Superior temporal gyrus (tissue), 1 donor: ENCODE results near the gene DCX.
"Not testable (repeated sequence)": the region's sequence is repeated elsewhere in the genome, so short reads cannot be mapped to it uniquely, and the experiment has no call there.

Source experiments
- DNase-seq: peaks from one replicate; pipeline ENCODE4 v3.0.0-alpha.2; 2016; ENCODE audit errors: extremely low spot score

The DCX gene

DNA sequence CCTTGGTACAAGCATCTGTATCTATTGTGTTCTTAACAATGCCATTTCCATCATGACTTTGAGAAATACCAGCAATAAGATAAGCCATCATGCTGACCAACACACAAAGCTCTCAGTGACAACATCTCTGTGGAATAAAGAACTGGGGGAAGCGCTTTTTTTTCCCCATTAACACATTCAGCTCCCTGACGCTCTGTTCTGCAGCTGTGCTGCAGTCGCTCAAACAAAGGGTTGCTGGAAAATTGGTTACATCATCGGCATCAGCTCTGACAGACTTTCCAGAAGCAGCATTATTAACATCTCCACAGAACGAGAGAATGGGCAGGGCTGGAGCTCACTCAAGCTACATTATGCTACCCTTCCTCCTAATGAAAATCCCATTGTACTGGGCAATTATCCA is 39.9 kb downstream of the DCX start:
- no peak for DNase-seq

- no peak for DNase-seq
Measured at GRCh38 chrX:111365770-111366325, 46.1 kb downstream of the DCX start.

DNA sequence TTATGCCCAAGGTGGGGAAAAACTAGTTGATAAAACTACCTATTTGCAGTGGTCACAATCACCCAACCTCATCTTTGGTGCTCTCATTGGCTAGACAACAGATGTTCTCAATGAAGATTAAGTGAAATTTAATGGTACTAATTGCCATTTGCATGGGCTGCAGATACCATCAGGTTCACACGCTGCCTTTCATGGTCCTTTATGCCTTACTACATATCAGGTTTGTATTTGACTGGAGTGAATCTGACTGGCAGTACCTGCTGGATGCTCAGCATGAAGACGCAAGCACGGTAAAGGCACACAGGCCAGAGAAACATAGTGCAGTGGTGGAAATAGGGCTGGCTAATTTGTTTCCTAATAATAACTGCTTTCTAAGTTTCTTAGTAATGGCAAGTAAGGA is 48.3 kb downstream of the DCX start:
- DNase-seq, result no peak

DNA sequence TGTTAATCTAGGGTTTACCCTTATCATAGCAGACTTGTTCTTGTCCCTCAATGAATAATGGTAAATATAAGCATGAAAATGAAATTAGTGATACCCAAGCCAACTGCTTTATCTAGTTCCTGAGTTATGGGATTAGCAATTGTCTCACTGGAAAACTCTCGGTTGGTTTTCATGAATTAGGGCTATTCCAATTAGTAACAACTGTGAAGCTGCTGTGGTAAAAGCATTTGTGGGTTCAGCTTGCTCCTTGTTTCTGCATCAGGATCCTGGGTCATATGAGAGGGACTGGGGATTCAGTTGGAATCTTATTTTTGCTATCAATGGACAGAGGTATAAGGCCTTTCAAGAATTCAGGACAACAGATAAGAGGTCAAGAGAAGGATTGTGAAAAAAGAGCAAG is 50.2 kb downstream of the DCX start:
- no peak for DNase-seq

- no peak for DNase-seq
Measured at GRCh38 chrX:111360839-111361238, 51.2 kb downstream of the DCX start.

- DNase-seq, result no peak
Measured at GRCh38 chrX:111355523-111356115, 56.4 kb downstream of the DCX start.

DNA sequence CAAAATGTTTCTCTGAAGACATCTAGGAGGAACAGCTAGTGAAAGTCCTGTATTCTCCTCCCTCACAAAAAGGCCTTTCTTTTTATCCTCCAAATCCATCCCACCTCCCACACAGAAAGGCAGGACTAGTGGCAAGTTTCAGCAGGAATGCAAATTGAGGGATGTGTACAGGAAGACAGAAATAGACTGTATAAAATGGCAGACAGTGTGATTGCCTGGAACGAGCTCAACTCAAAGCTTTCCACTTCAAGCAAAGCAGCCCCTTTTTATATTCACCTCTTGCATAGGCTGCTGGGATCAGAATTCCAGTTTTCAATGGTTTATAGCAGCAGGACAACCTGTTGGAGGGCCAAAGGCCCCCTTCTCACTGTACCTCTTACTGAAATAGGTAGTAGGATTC is 57.5 kb downstream of the DCX start:
- DNase-seq, result peak; percentile 27

- DNase-seq, result no peak
Measured at GRCh38 chrX:111353793-111354192, 58.2 kb downstream of the DCX start.

GRCh38 chrX:111352424-111352823 is 59.6 kb downstream of the DCX start:
- no peak for DNase-seq

- DNase-seq, result no peak
Measured at GRCh38 chrX:111349934-111350333, 62.1 kb downstream of the DCX start.

GRCh38 chrX:111349101-111349500 is 62.9 kb downstream of the DCX start:
- no peak for DNase-seq

DNA sequence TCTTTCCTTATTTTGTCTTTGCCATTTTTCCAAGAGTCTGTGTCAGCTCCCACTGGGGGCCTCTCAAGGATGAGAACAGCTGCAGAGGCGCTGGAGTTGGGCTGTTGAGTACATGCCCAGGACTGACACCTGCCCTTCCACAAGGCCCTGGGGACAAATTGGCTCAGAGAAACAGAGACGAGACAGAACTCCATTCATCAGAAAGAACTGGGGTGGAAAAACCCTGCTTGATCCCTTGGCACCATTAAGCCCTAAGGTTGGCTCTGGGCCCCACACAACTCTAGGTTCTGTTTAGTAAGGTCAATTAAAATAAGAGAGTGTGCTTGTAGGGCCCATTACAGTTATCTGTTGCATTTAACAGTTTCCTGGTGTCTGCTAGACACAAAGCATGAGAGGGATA is 63.6 kb downstream of the DCX start:
- DNase-seq, result no peak

- not testable (repeated sequence) for DNase-seq
Measured at GRCh38 chrX:111346150-111346549, 65.8 kb downstream of the DCX start.

DNA sequence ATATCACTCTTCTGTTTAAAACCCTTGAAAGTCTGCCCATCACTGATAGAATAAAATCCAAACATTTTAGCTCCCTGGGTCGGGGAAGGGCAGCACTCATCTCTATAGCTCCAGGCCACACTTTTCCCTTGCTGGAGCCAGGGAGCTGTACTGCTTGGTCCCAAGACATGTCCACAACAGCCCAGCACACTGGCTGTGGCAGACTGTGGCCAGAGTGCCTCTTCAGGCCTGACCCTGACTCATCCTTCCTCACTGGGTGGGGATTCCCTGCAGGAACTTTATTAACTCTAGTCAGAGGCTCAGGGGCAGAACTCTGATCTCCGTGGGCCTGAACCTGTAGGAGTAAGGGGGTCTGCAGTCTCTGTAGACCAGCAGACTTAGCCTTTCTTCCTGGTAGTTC is 71.9 kb downstream of the DCX start:
- no peak for DNase-seq

DNA sequence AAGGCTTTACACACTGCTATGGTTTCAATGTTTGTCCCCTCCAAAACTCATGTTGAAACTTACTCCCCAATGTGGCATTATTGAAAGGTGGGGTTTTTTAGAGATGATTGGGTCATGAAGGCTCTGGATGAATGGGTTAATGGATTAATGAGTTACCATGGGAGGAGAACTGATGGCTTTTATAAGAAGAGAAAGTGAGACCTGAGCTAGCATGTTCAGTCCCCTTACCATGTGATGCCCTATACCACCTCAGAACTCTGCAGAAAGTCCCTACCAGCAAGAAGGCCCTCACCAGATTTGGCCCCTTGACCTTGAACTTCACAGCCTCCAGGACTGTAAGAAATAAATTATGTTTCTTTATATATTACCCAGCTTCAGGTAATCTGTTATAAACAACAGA is 72.8 kb downstream of the DCX start:
- DNase-seq, result no peak

DNA sequence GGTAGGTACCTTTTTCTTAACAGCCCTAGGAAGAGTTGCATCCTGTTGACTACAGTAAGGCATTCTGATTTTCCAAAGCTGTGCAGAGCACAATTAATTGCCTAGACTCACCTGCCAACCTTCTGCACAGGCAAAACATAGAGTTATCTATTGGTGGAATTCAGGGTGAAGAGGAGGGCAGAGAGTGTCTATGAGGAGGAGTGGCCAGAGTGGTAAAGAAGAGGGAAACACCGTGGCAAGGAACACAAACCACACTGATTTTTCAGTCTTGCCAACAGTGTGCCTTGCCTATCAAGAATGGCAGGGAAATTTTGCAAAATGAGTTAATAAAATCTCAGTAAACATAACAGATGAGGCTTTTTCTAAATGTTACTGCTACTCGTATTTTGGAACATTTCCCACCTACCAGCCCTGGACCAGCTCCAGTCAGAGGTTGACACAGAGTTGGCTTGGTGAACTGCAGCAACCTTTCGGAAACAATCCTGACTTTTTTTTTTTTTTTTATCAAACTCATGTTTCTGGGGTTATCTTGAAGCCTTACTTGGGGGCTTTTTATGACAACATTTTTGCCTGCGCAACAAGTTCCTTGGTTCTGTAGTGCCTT is 73.8 kb downstream of the DCX start:
- DNase-seq, result no peak

DNA sequence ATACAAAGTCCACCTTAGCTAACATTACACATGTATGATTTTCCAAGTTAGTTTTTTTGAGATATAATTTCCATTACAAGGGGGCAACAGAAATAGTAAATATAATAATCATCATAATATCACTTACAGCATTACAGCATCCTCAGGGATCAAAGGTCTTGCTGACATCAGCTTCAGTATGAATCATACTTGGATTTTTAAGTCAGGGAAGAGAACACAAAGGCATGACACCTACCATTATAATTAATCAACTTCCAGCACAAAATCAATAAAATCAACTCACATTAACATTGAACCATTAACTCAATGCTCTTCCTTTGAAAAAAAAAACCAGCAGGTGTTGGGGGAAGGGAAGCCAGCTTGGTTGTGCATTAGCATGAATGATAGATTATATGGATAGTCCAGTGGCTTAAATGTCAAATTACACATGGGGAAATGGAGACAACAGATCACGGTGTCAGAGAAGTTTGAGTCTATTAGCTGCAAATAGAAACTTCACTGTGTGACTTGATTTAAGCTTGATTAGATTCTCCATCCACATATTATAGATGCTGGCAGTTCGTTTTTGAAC is 74.8 kb downstream of the DCX start:
- DNase-seq, result no peak

DNA sequence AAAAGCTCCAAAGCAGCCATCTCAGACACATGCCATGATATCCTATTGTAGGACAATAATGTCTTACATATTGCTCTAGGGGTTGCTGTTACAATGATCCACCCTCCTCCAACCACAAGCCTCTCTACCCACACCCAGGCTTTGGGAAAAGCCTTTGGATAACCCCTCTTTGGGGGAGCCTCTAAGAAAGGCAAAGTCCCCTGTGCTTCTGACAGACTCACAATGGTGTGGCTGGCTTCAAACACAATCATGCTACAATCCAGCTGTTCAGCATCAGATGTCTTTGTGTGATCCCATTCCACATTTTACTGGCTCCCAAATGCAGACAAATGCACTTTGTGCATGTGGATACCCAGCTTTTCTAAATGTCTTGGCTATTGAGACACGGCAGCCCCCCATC is 75.9 kb downstream of the DCX start:
- DNase-seq, result no peak

DNA sequence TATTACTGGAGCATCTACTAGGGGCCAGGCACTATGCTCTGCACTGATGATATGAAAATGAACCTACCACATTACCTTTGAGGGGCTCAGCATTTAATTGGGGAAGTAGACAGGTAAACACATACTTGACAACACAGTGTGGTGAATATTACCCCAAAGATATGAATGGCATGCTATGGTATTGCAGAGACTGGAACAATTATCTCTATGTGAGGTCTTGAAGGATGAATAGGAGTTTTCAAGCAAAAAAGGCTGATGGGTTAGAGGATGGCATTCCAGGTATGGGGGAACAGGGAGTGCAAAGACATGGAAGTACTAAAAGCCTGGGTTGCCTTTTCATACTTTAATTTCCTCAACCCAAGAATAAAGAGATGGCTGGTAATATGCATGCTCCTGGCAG is 82.6 kb downstream of the DCX start:
- no peak for DNase-seq

DNA sequence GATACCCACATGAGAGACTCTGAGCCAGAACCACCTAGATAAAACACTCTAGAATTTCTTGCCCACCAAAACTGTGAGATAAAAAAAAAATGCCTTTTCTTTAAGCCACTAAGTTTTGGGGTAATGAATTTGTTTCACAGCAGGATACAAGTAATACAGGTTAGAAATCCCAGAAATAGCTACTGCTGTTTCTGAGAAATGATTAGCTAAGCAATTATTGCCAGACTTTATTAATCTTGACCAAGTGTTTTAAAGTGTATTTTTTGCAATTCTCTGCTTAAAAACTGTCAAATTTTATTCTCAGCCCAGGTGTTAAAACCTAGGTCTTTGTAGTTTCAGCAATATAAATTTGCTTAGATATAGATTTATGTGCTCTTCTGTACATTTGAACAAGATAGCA is 83.1 kb downstream of the DCX start:
- DNase-seq, result no peak

GRCh38 chrX:111322231-111322855 is 89.6 kb downstream of the DCX start:
- no peak for DNase-seq

DNA sequence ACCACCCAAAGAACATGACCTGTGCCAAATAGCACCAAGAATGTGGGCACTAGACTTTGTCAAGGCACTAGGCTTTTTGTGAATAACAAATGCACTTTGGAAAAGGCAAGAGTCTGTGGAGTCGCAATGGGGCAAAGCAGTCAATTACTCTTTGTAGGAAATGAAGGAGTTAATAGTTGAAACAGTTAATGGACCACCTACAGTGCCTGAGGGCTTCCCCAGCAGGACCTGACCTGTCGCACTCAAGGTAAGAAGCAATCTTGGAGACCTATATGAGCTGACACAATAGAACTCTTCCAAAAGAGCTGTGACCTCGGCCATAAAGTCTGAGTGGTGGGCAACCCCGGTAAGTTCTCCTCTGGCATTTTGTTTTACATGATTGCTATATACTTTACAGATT is 92.5 kb downstream of the DCX start:
- no peak for DNase-seq

- no peak for DNase-seq
Measured at GRCh38 chrX:111318901-111319300, 93.1 kb downstream of the DCX start.
